KOPT-K1 (cell line): ENCODE results near the gene PABPN1L.

Experiments
- H3K27ac ChIP-seq: fragments of 200-600 bp; sonication (generic); 2 replicates; pipeline ENCODE4 v1.5.1; 2016; ENCODE audit warnings: antibody characterized with exemption, mild to moderate bottlenecking, low read depth, low read length; ENCODE audit not compliant: poor library complexity, severe bottlenecking
- H3K36me3 ChIP-seq: fragments of 200-600 bp; sonication (generic); 2 replicates; pipeline ENCODE4 v1.5.1; 2017; ENCODE audit warnings: antibody characterized with exemption, mild to moderate bottlenecking, low read length, moderate library complexity; ENCODE audit not compliant: insufficient read depth
- H3K9me3 ChIP-seq: fragments of 200-600 bp; sonication (generic); 2 replicates; pipeline ENCODE4 v1.5.1; 2017; ENCODE audit warnings: antibody characterized with exemption, low read length, mild to moderate bottlenecking; ENCODE audit not compliant: insufficient read depth, poor library complexity, severe bottlenecking

The PABPN1L gene, protein sequence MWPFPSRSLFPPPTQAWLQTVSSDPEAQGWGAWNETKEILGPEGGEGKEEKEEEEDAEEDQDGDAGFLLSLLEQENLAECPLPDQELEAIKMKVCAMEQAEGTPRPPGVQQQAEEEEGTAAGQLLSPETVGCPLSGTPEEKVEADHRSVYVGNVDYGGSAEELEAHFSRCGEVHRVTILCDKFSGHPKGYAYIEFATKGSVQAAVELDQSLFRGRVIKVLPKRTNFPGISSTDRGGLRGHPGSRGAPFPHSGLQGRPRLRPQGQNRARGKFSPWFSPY

DNA sequence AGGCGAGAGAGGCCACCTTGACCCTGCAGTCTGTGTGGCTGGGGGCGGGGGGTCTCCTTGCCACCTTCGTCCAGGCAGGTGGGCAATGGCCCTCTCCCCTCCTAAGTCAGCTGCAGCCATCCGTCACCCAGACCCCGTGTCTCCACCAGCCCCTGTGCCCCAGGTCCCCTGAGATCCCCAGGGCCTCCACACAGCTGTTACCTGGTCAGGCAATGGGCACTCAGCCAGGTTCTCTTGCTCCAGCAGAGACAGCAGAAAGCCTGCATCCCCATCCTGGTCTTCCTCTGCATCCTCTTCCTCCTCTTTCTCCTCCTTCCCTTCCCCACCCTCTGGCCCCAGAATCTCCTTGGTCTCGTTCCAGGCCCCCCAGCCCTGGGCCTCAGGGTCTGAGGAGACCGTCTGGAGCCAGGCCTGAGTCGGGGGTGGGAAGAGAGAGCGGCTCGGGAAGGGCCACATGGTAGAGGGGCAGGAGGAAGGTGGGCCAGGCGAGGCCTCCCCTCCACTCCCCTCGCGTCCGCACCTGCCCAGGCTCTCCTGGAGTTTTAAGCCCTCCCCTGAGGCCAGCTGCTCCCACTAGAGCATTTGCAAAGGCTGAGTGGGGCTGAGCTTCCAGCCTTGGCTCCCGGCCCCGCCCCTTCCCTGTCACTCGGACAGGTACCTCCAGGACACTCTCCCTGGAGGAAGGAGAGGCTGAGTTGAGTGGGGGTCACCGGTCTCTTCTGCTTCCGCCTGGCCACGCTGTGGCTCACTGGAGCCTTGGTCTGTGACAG lies at the start of gene PABPN1L:
TSS of gene PABPN1L (minus strand) at position 510 of the 770 bp plus-strand sequence. CDS start at position 456, 54 bp downstream.
- no peak within 1 kb of the TSS for H3K27ac ChIP-seq
- peaks cover 2% of the 10 kb centered on the region; the same call in 1 of the 2 replicates for H3K36me3 ChIP-seq
- no peaks in the 10 kb centered on the region for H3K9me3 ChIP-seq

DNA sequence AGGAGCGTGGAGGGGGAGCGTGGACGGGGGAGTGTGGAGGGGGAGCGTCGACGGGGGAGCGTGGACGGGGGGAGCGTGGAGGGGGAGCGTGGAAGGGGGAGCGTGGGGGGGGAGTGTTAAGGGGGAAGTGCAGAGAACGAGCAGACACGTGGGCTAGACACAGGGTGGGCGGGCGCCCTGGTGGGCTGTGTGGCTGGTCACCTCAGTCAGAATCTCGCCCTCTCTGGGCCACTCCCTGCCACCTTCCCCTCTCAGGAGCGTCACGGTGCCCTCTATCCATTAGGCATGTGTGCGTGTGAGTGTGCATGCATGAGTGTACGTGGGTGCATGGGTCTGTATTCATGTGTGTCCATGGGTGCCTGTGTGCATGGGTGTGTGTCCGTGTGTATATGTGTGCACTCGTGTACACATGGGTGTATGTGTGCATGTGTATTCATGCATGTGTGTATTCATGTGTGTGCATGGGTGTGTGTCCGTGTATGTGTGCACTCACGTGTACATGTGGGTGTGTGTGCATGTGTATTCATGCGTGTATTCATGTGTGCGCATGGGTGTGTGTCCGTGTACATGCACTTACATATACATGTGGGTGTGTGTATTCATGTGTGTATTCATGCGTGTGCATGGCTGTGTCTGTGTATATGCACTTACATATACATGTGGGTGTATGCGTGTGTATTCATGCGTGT lies 49.3 kb upstream of the PABPN1L start:
- no peaks in the 10 kb centered on the region for H3K9me3 ChIP-seq
- H3K36me3 ChIP-seq: peaks cover 68% of the 10 kb centered on the region
- no peak overlapping the region for H3K27ac ChIP-seq

DNA sequence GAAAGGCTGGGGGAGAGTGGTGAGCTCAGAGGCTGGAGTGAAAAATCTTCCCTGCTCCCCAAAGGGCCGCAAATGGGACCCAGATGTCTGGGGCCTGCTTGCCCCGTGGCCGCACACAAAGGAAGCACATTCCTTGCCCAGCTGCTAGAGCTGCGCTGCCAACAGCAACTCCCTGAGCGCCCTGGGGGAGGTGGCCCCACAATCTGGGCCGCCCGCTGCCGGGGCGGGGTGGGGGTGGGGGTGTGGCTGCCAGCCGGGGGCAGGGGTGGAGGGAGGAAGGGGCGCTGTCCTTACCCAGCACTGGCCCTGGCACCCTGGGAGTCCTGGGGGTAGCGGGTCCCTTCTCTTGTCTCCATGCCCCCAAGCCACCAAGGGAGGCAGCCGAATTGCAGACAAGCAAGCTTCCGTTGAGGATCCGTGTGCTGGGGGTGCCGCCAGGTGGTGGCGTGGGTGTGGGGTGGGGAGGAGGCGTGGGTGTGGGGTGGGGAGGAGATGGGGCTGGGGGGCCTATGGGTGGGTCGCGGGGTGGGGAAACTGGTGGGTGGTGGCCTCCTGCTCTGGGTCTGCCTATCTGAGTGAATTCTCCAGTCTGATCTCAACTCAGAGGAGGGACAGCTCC lies 48.4 kb upstream of the PABPN1L start:
- Histone ChIP-seq H3K36me3 (peaks cover 65% of the 10 kb centered on the region), H3K27ac (no peak overlapping the region), H3K9me3 (no peaks in the 10 kb centered on the region)

DNA sequence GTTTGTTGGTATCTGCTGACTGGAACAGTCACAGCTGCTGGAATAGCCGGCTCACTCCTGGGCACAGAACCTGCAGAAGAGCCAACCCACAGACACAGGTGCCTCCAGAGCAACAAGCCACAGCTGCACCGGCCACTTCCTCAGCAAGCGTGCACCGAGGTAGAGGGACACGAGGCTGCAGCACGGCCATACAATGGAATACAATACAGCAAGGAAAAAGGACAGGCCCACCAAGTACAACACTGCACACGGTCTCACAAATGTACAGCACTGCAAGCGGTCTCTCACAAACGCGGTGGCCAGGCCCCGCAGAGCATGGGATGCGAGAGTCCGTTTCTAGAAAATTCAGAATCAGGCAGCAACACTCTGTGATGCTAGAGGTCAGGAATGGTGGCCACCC lies 47.4 kb upstream of the PABPN1L start:
- H3K36me3 ChIP-seq: peaks cover 61% of the 10 kb centered on the region
- no peak overlapping the region for H3K27ac ChIP-seq

DNA sequence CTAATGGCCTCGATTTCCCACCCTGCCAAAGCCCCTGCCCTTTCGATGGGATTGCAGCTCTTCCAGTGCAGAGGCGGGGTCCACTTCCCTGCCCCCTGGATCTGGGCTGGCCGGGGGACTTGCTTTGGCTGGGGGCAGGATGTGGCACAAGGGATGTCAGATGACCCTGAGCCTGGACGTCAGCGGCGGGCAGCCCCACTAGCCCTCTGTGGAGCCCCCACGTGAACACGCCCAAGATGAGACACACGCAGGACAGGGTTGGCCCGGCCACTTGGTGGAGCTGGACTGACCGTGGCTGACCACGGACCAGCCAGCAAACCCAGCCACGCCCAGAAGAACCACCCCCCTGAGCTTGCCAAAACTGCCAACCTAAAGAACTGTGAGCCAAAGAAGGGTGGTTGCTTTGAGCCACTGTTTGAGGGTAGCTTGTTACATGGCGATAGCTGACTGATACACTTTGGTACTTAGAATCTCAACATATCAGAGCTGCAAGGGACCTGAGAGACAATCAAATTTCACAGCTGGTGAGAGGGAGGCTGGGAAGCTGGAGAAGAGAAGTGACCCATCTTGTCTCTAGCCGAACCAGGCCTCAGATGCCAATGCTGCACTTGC lies 46.6 kb upstream of the PABPN1L start:
- peaks cover 62% of the 10 kb centered on the region for H3K36me3 ChIP-seq
- H3K9me3 ChIP-seq: no peaks in the 10 kb centered on the region
- H3K27ac ChIP-seq: no peak overlapping the region

More for the DNA sequence above, 47.4 kb upstream of the PABPN1L start:
- no peaks in the 10 kb centered on the region for H3K9me3 ChIP-seq

DNA sequence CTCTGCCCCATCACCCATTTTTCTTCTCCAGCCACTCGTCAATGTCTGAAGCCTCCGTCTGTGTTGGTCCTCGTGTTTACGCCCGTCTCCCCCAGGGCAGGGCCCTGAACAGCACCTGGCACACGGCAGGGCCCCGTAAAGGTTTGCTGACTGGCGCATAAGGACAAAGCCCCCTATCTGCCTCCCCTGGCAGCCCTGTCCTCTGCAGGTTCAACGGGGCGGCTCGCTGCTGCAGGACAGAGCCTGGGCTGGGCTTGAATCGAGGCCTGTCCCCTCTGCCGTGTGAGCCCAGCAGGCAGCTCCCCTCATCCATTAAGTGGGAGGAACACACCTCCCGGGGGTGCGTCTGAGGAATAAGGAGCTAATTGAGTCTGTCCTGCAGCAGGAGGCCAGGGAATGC lies 46.1 kb upstream of the PABPN1L start:
- peaks cover 62% of the 10 kb centered on the region for H3K36me3 ChIP-seq
- H3K27ac ChIP-seq: no peak overlapping the region
- no peaks in the 10 kb centered on the region for H3K9me3 ChIP-seq

DNA sequence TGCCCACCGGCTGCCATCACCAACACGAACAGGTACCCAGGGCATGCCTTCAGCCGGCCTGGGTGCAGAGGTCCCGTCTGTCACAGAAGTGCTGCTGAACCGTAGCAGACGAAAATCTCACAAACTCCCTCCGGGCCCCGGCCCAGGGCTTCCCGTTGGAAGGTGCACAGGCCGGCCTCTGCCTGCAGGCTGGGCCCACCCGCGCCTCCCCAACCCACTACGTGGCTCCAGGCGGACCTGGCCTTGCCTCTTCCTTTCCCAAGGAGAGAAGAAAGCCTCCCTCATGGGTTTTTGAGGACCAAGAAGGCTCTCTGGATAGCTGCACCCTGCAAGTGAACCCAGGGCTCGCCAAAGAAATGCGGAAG lies 45.5 kb upstream of the PABPN1L start:
- Histone ChIP-seq H3K36me3 (peaks cover 61% of the 10 kb centered on the region), H3K27ac (no peak overlapping the region)

DNA sequence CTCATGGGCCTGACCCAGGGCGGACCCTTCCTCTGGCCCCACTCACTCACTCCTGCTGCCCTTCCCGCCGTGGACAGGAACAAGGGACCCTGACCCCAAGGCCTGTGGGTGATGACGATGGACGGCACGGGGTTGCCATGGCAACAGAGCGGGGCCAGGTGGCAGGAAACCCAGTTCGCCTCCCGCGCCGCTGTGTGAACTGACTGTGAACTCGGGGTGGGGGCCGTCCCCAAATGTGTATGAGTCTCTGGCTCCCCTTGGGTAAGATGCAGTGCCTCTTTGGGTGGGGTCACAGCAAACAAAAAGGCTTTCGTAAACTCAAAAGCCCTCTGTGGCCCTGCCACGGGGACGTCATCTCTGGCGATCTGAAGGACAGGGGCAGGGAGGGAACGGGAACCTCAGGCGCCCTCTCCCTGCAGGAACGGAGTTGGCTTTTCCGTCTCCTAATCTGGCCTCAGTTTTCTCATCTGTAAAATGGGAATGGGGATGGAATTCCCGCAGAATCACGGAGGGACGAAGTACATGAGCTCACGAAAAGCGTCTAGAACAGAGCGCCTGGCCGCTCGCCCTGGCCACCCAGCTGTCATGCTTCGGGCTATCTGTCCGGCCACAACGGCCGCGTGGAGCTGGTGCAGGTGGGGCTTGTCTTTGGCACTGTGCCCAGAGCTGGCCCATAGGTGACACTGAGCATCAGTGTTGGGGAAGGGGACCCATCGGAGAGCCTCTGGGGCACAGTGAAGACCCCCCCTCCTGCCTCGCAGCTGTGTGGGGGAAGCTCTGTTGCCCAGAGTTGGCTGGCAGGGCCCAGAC lies 44.9 kb upstream of the PABPN1L start:
- Histone ChIP-seq H3K9me3 (no peaks in the 10 kb centered on the region), H3K36me3 (peaks cover 59% of the 10 kb centered on the region), H3K27ac (no peak overlapping the region)

More for the DNA sequence above, 45.5 kb upstream of the PABPN1L start:
- no peaks in the 10 kb centered on the region for H3K9me3 ChIP-seq

DNA sequence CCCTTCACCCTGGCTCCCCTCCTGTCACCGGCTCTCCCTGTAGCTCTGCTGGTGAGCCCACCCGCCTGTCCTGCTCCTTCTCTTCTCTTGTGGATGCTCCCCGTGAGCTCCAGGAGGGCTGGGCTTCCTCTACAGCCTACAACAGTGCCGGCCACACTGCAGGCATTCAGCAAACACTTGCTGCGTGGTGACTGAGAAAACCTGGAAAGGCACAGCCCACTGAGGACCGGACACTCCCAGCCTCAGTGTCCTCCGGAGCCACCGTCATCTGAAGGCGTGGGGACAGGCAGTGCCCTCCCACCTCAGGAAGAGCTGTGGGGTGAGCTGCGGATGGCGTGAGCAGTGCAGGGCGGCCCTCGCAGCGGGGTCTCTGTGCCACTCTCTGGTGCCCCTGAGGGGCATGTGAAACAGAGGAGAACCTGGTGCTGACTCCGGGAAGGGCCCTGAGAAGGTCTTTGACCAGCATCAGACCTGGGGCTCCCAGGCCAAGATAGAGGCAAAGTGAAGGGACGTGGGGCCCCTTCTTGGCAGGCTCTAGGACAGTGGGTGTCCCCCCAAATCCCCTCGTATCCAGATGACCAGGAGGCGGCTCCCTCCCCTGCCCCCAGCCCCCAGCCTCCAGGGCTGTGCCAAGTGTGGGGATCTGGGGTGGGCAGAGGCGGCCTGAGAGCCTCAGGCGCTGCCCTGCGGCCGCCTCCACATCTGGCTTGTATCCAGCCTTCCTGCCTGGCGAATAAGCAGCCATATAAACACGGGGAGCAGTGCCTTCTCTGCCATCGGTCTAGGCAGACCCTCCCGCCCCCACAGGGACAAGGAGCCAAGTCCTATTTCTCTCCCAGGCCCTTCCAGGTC lies 44.0 kb upstream of the PABPN1L start:
- no peak overlapping the region for H3K27ac ChIP-seq
- peaks cover 52% of the 10 kb centered on the region for H3K36me3 ChIP-seq
- H3K9me3 ChIP-seq: no peaks in the 10 kb centered on the region

DNA sequence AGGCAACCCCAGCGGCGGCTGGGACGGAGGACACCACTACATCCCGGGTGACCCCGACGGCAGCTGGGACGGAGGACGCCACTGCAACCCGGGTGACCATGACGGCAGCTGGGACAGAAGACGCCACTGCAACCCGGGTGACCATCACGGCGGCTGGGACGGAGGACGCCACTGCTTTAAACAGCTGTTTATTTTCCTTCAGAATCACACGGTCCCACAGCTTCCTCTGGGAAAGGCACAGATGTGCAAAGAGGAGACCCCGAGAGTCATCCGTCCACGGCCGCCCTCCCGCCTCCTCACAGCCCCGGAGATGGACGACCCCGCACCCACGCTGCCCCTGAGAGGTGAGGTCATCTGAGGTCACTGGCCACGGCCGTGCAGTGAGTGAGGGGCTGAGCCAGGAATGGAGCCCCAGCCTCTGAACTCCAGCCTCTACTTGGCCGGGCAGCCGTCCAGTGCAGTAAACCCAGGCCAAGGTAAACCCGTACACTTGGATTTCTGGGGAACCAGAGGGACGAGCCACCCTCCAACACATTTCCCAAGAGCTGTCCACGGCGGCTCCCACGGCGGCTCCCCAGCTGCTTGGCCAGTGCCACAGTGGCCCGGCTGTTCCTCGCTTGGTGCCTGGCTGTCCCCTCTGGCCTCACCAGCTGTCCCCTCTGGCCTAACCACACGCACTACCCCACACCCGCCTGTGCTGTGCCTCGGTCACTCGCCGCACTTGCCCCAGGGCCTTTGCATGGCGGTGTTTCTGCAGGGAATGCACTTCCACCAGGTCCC lies 43.2 kb upstream of the PABPN1L start:
- Histone ChIP-seq H3K36me3 (peaks cover 51% of the 10 kb centered on the region), H3K9me3 (no peaks in the 10 kb centered on the region), H3K27ac (no peak overlapping the region)

DNA sequence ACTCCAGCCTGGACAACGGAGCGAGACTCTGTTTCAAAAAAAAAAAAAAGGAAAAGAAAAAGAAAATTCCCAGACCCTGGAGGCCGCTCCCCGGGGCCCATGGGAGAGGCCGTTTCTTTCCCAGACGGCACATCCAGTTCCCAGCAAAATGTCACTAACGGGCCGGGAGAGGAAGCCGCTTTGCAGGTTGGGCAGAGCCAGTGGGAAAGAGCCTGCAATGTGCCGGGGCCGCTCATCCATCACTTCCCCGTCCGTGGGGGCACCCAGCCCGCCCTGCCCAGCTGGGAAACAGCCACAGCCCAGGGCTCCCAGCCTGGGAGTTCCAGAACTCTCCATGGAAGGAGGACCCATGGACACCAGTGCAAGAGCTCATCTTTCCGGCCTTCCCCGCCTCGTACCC lies 41.8 kb upstream of the PABPN1L start:
- peaks cover 47% of the 10 kb centered on the region for H3K36me3 ChIP-seq
- H3K27ac ChIP-seq: no peak overlapping the region
- H3K9me3 ChIP-seq: no peaks in the 10 kb centered on the region

DNA sequence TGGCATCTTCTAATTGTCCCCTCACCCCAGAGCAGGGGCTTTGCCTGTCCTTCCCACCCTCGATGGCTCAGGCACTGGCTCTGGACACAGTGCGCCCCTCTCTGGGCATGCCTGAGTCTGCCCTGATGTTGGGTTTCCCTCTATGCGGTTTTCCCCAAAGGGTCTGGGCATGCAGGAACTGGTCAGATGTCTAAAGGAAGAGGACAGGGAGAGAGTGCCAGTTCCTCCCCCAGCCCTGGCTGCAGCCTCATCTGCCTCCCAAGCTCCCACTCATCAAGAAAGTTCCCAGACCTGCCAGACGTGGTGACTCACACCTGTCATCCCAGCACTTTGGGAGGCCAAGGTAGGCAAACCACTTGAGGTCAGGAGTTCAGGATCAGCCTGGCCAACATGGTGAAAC lies 41.3 kb upstream of the PABPN1L start:
- H3K36me3 ChIP-seq: peaks cover 47% of the 10 kb centered on the region
- H3K27ac ChIP-seq: no peak overlapping the region
- no peaks in the 10 kb centered on the region for H3K9me3 ChIP-seq
